ENCODE data around the gene UGDH.

GRCh38 chr4:39476187-39476895 lies 50.9 kb downstream of the UGDH start:
- TF ChIP-seq CTCF (IDR thresholded peaks at IDR 0.05) (no peak), POLR2A (IDR thresholded peaks at IDR 0.05) (no peak)
